H1 (cell line): ENCODE data around the gene SLC44A5.

ENCODE experiments used
- ASH2L ChIP-seq: fragments of 200-600, 300-600 bp; sonication (generic); IDR thresholded peaks from one replicate; pipeline ENCODE4 v1.7.1; 2017; ENCODE audit warnings: low read length
- CBX8 ChIP-seq: fragments of 300-800, 300-1000 bp; sonication (generic); IDR thresholded peaks from 2 replicates; pipeline ENCODE4 v1.7.1; 2016; ENCODE audit warnings: low read depth, low read length, borderline replicate concordance
- CEBPB ChIP-seq: IDR thresholded peaks from 2 replicates; pipeline ENCODE4 v1.6.1; 2012; ENCODE audit warnings: low read depth, low read length
- EP300 ChIP-seq, 2 experiments: IDR thresholded peaks; 1 replicate in 1 of 2; 2 replicates in 1 of 2; pipeline ENCODE4 v1.6.1; 2011 to 2012; ENCODE audit warnings: low read depth in 2 of 2, low read length in 2 of 2, mild to moderate bottlenecking in 2 of 2, borderline replicate concordance in 1 of 2, inconsistent platforms in 1 of 2, moderate library complexity in 1 of 2
- EZH2 ChIP-seq: fragments of 200-600 bp; sonication (generic); IDR thresholded peaks from 2 replicates; pipeline ENCODE4 v1.7.1; 2012; ENCODE audit warnings: low read depth, mild to moderate bottlenecking, moderate library complexity, low read length, inconsistent platforms; ENCODE audit not compliant: severe bottlenecking
- GABPA ChIP-seq: IDR thresholded peaks from 2 replicates; pipeline ENCODE4 v1.6.1; 2011; ENCODE audit warnings: mild to moderate bottlenecking, low read length, moderate library complexity, borderline replicate concordance; ENCODE audit not compliant: insufficient read depth
- POLR2A ChIP-seq, 2 experiments: IDR thresholded peaks; 1 replicate in 1 of 2; 2 replicates in 1 of 2; pipeline ENCODE4 v1.6.1; 2011; ENCODE audit warnings: low read depth in 2 of 2, low read length in 2 of 2, mild to moderate bottlenecking in 2 of 2; ENCODE audit errors: control extremely low read depth in 1 of 2
- RFX5 ChIP-seq: IDR thresholded peaks from 2 replicates; pipeline ENCODE4 v1.6.1; 2011; ENCODE audit warnings: low read depth, low read length, improper control_type of control experiment, borderline replicate concordance
- YY1 ChIP-seq: IDR thresholded peaks from 2 replicates; pipeline ENCODE4 v1.6.1; 2011; ENCODE audit warnings: low read depth, mild to moderate bottlenecking, low read length
- TF ChIP-seq, protein P1 (sequence below), 3 experiments: IDR thresholded peaks; 1 replicate in 2 of 3; 2 replicates in 1 of 3; pipeline versions ENCODE4 v1.5.1 to v1.6.1; 2011; ENCODE audit warnings: low read length in 3 of 3, mild to moderate bottlenecking in 3 of 3, inconsistent platforms in 2 of 3, low read depth in 1 of 3, moderate library complexity in 1 of 3; ENCODE audit not compliant: insufficient read depth in 1 of 3; ENCODE audit errors: control extremely low read depth in 1 of 3
- TF ChIP-seq, protein P2 (sequence below): IDR thresholded peaks from 2 replicates; pipeline ENCODE4 v1.6.1; 2012; ENCODE audit warnings: inconsistent platforms

DNA sequence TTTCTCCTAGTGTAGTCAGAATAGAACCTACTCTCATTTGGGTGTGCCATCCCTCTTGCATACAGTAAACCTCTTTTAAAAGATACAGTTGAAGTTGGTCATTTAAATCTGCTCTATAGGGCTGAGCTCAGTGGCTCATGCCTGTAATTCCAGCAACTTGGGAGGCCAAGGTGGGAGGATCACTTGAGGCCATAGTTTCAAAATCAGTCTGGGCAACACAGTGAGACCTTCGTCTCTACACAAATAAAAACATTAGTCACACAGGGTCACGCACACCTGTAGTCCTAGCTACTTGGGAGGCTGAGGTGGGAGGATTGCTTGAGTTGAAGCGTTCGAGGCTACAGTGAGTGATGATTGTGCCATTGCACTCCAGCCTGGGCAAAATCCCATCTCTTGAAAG lies 292.9 kb downstream of the SLC44A5 start:
- TF ChIP-seq POLR2A (IDR thresholded peaks at IDR 0.05; ENCODE audit: control extremely low read depth in 1 of 2, low read depth in 2 of 2, low read length in 2 of 2) (no peak), EP300 (IDR thresholded peaks at IDR 0.05; ENCODE audit: borderline replicate concordance in 1 of 2, low read depth in 2 of 2, low read length in 2 of 2) (no peak), EZH2 (no peak), ASH2L (no peak), RFX5 (no peak), CBX8 (no peak), CEBPB (no peak), YY1 (no peak), GABPA (no peak)
- TF ChIP-seq, protein P1, sequence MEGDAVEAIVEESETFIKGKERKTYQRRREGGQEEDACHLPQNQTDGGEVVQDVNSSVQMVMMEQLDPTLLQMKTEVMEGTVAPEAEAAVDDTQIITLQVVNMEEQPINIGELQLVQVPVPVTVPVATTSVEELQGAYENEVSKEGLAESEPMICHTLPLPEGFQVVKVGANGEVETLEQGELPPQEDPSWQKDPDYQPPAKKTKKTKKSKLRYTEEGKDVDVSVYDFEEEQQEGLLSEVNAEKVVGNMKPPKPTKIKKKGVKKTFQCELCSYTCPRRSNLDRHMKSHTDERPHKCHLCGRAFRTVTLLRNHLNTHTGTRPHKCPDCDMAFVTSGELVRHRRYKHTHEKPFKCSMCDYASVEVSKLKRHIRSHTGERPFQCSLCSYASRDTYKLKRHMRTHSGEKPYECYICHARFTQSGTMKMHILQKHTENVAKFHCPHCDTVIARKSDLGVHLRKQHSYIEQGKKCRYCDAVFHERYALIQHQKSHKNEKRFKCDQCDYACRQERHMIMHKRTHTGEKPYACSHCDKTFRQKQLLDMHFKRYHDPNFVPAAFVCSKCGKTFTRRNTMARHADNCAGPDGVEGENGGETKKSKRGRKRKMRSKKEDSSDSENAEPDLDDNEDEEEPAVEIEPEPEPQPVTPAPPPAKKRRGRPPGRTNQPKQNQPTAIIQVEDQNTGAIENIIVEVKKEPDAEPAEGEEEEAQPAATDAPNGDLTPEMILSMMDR (IDR thresholded peaks at IDR 0.05; ENCODE audit: control extremely low read depth in 1 of 3, insufficient read depth in 1 of 3, low read depth in 1 of 3, low read length in 3 of 3): no peak
- TF ChIP-seq, protein P2, sequence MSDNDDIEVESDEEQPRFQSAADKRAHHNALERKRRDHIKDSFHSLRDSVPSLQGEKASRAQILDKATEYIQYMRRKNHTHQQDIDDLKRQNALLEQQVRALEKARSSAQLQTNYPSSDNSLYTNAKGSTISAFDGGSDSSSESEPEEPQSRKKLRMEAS: no peak
